Activated T-cell treated with anti-CD3 and anti-CD28 coated beads, Interleukin-2, amount 50 U/mL, for 1 hour (primary cell): Measurements from ENCODE around the gene B3GLCT.
"Not testable (repeated sequence)": the region's sequence is repeated elsewhere in the genome, so short reads cannot be mapped to it uniquely, and the experiment has no call there.

Source experiments
- DNase-seq: peaks from one replicate; pipeline ENCODE4 v3.0.0-alpha.2; 2020

The B3GLCT gene

DNA sequence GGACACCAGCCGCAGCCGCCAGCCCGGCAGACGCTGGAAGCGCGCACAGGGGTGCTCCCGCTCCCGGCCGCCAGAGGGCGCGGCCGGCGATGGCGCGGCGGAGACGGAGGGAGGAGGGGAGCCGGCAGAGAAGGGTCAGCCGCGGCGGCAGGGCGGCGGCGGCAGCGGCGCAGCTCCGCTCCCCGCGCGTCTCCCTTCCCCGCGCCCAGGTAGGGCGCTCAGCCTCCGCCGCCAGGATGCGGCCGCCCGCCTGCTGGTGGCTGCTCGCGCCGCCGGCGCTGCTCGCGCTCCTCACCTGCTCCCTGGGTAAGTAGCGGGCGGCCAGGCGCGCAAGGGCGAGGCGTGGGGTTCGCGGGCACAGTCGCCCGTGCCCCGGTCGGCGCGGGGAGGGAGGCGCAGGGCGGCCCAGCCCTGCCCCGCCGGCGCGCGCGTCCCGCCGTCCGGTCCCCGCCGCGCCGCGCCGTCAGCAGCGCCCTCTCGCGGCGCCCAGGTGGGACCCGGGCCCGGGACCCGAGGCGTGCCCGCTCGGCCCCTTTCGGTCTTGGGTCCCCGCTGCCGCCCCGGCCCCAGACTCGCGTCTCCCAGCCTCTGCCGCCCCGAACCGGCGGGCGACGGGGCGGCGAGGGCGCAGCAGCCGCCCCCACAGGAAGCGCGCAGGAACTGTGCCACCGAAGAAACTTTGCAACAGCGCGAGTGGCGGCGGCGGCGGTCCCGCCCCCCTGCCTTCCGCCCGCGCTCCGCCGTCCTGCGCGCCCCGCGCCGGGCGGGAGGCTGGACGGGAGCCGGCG lies at the start of gene B3GLCT:
TSS of gene B3GLCT (plus strand) at position 127 of the 788 bp plus-strand sequence. CDS start at position 237, 110 bp downstream.
- DNase-seq: peak; percentile 87

DNA sequence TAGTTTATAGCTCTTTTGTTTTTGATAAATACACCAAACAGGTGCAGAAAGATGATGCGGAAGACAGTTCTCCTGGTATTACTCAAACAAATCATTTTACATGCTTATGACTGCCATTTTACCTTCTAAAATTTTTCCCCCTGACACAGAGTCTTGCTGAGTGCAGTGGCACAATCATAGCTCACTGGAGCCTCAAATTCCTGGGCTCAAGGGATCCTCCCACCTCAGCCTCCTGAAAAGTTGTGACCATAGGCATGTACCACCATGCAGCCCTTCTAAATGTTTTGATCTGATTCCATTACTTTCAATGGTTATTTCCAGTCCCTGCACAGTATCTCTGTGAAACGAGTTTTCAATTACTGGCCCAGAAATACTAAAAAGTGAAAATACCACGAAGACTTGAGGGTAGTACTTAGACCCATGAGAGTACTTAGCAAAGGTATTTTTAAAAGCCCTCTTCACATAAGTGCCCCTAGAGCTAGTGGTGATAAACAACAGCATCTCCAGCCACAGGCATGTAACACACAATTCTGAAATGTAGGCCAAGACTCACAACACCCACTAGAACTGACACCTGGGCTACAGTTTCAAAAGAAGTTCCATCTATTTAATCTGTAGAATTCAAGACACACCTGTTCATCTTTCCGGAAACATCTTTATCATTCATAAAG lies 49.3 kb upstream of the B3GLCT start:
- DNase-seq: no peak

DNA sequence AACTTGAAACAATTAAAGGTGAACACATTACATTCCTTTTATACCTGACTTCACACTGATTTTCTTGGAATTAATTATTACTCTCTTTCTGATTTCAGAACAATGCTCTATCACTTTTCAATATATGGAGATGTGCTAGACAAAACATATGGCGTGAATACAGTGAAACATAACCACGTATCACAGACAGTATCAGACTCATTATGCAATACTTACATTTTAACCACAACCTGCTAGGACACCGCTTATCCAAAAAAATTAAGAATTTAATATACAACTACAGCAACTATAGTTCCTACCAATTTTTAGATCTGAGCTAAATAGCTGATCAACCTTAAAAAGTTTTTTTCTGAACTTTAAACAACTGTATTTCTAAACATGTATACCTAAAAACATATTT lies 47.9 kb upstream of the B3GLCT start:
- DNase-seq: no peak

DNA sequence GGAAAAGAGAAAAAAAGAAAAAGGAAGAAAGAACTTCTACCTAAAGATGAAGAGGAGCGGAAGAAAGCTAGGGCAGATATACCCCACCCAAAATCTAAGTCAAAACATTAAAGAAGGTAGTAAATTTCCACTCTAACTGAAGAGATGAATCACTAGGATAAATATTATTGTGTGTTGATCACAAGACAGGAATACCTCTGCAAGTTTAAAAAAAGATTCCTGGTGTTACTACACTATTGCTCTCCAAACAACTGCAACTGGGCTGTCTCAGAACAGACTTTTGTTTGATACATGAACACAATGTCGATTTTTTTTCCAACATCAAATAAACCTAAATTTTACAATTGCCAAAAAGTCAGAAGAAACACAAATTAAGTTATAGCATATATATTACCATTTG lies 44.8 kb upstream of the B3GLCT start:
- no peak for DNase-seq

DNA sequence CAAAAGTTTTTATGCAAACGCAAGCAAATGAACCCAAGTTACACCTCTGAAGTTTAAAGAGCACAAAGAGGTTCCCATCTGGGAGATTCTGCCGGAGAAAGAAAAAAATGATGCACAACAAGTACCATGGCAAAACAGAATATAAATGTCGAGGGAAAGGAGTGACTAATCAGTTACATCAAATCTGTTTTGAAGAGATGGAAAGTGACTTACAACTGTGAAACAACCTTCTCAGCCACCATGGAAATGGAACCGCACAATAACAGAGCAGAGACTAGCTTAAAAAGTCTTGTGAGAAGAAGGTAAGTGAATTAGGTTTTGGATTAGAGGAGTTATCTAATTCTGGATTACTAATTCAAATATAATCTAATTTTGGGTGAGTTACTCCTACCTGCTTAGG lies 40.5 kb upstream of the B3GLCT start:
- DNase-seq: no peak

DNA sequence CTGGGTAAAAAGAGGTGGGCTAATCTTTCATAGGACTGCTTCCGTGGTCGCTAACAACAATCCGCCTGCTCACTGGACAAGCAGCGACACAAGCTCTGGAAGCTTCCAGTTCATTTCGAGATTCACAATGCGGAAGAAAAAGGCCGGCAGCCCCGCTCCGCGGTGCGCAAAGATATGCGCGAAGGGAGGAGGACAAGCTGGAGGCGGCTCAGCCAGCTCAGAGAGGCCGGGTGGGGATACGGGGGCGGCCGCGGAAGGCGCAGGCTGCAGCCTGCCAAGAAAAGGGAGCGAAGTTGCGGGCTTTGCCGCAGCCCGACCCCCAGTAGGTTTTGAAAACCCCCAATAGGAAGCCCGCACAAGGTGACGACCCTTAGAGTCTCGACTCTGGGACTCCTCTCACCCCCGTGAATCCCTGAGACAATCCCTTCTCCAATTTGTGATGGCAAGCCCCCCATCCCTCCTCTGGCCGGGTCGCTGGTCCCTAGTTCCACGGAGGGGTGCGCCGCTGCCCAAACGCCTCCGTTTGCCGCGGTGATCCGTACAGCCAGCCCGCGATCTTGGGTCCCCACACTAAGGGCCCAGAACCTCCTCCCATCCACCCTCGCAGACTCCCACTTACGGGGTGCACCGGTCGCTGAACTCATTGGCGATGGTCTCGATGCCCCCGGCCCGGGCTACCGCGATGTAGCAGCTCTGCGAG lies 38.8 kb upstream of the B3GLCT start:
- DNase-seq: peak; percentile 61

DNA sequence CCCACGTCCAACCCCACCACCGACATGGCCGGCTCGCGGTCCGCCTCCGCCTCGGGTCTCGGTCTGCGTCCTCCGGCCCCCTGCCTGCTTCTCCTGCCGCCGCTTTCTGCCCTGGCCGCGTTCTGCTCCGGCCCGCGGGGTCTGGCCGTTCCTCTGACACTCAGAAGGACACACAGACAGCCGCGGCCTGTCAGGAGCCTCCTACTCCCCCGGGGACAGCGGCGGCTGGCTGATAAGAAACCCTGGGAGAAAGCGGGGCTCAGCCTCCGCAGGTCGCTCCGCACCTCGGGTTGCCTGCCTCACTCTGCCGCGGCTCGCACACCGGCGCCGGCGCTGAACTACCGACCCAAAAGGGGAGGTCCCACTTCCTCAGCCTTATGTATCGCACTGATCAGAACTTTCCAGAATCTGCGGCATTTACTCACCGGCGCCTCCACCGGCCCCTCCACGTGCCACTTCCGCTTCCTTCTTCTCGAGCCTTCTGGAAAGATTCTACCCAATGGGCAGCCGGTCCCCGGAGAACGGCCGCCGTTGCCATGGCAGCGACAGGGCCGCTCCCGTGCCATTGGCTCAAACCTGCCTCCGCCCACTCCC lies 38.1 kb upstream of the B3GLCT start, which contains the start of gene HSPH1:
TSS of gene HSPH1 (minus strand) at position 348 of the 594 bp plus-strand sequence. CDS start at position 26, 322 bp downstream.
- DNase-seq: no peak

DNA sequence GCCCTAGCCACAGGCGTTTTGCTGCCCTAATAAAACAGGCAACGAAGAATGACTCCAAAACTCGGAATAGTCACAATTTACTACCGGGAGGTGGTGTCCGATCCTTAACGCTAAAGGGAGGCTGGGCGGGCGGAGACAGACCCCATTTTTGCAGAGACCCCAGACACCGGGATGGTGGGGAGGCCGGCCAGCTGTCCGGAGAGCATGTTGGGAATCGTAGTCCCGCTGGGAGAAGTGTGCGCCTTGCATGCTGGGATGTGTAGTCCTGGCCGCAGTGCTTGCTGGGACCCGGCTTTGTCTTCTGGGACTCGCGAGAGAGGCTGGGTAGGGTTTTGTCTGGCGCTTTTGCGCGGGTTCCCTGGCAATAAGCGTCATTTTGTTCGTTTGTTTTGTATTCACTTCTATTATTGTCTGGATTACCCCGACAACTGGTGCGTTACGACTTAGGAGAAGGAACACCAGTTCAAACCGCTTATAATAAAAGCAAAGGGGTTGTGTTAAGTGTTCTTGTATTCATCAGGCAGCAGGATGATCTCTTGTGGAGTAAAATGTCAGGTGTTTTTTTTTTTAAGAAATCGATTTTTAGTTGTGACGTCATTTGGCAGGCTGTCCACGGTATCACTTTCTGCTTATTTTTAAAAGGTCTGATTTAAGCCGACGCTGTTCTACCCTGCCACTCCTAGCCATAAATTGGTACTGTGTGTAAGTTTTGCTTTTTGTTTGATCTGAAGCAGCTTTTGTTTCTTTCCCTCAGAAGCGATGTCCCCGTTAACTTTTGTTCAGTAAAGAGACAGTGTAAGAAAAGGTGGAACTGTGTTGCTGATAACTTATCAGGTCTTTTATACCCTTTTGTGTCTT lies 37.4 kb upstream of the B3GLCT start:
- DNase-seq: peak; percentile 97

DNA sequence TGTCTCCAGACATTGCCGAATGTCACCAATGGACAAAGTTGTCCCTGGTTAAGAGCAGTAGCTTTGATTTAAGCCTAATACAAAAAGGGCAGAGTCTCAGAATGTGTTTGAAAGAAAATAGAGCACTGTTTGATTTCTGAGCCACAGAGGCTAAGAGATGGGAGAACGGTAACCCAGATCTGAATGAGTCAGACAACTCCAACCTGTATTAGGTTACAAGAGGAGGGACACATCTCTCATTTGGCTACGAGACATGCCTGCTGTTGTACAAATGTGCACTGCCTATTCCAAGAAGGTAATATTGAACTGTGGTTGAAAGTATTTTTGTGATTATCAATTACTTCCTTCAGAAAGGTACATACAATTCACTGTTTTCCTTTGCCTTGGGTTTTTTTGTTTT lies 33.2 kb upstream of the B3GLCT start:
- DNase-seq: no peak

DNA sequence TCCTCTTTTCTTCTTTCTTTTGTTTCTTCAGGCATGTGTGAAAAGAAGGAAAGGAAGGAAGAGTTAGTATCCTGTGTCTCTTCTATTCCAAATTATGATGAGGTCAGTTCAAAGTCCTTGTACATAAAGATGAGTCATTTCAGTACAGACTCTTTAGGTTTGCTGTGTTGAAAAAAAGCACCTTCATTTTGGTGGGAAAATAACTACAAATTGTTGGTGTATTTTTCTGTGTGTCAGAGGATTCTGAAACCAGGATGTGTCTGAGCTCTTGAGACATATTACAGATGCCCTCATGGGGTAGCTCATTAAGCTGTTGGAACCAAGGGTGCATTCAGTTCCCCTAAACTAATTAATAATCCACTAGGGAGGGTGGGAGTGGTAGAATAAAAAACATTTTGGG lies 32.3 kb upstream of the B3GLCT start:
- DNase-seq: no peak

DNA sequence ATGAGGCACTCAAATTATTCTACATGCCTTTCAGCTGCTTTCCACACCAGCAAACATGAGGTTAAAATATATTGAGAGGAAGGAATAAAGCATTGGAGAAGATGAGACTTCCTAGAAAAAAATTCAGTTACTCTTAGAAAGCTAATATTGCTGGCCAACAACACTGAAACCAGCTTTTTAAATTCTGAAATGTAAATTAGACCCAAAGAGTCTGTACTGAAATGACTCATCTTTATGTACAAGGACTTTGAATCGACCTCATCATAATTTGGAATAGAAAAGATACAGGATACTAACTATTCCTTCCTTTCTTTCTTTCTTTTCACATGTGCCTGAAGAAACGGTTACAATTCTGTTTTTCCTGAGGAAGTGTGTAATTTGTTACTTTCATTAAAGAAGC lies 31.6 kb upstream of the B3GLCT start:
- DNase-seq: no peak

DNA sequence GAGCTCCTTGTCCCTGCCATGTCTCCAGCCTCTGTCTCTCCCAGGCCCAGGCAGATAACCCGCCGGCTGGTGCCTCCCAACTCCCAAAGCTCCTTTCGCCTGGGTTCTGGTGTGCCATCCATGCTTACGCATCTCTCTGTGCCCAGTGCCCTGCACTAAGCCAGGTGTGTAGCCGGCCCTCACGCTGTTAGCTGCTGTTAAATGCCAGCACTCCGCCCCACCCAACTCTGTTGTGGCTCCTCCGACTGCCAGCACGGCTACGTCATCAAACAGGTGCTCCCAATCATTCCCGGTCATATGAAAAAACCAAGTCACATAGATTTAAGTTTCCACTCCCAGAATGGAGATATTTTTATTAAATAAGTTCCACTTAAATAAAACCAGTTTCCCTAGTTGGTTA lies 31.0 kb upstream of the B3GLCT start:
- DNase-seq: no peak

DNA sequence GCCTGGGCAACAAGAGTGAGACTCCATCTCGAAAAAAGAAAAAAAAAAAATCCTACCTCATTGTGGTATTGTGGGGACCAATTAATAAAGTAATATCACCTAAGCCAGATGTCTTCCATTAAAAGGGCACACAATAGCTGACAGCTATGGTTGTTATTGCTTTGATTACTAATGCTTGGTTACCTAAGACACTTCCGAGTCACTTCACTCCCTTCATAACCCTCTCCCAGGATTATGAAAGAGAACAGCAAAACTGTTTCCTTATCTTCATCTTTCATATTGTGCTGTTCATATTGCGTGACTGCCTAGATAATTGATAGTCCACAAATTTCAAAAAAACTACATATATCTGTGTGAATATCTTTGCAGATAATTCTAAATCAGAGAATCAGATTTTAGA lies 27.8 kb upstream of the B3GLCT start:
- no peak for DNase-seq

DNA sequence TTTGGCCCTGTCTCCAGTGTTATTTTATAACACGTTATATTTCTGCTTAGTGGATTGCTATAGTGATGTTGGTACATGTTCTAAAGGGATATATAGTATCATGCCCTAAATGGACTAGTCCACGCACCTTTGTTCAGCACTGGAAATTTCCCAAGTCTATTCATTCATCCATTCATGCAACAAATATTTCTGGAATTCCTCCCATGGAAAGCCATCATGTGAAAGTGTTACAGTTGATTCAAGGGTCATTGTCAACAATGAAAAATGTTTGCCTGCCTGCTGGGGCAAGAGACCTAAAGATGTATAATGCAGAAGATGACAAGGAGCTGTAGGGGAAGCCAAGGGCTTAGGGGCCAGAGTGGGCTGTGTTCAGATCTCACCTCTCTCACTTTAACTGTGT lies 27.2 kb upstream of the B3GLCT start:
- no peak for DNase-seq

DNA sequence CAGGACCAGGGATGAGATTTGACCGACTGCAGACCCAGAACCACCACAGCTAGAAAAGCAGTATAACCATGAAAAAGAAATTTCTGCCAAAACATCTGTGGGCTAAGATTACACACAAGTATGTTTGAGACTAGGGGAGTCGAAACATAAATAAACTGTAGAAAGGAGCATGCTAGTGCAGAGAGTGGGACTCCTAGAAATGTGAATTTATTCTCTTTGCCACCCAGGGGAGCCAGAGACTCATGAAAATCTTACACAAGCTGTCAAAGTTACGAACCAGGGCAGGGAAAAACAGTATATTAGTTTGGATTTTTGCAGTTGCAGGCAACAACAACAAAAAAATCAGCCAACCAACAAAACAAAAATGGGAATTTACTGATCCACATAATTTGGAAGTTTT lies 25.8 kb upstream of the B3GLCT start:
- no peak for DNase-seq

DNA sequence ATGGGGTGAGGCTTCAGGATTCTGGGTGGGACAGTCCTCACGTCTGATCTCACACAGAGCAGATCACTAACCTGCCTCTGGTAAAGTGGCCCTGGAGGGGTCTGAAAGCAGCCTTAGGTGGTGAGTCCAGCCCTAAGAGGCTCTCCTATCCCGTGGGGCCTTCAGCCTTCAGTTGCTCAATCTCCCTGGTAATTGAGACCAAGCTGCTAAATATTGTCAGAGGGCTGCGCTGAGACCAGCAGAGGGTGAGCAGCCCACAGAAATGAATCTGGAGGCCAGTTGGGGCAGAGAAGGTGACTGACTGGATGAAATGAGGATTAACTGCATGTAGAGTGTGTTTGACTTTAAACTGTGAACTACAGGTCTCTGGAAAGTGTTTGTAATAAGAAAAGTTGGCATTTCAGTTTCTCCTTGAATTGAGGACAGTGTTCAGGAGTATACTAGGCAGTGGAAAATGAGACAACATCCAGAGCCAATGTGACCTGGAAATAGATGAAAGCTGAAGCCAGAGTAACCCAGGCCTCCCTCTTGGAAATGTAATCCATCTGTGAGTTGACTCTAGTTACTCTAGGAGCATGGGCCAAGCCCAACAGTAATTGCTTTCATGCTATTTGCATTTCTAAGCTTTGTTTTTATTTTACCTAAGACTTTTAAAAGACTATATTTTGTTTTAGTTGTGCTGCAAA lies 23.8 kb upstream of the B3GLCT start:
- no peak for DNase-seq

DNA sequence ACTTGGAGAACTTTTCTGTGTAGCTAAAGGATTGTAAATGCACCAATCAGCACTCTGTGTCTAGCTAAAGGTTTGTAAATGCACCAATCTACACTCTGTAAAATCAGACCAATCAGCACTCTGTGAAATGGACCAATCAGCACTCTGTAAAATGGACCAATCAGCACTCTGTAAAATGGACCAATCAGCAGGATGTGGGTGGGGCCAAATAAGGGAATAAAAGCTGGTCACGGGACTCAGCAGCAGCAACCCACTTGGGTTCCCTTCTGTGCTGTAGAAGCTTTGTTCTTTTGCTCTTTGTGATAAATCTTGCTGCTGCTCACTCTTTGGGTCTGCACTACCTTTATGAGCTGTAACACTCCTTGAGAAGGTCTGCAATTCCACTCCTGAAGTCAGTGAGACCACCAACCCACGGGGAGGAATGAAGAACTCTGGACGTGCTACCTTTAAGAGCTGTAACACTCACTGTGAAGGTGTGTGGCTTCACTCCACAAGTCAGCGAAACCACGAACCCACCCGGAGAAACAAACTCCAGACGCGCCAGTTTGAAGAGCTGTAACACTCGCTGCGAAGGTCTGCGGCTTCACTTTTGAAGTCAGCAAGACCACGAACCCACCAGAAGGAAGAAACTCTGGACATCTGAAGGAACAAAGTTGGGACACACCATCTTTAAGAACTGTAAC lies 21.8 kb upstream of the B3GLCT start:
- DNase-seq: not testable (repeated sequence)

DNA sequence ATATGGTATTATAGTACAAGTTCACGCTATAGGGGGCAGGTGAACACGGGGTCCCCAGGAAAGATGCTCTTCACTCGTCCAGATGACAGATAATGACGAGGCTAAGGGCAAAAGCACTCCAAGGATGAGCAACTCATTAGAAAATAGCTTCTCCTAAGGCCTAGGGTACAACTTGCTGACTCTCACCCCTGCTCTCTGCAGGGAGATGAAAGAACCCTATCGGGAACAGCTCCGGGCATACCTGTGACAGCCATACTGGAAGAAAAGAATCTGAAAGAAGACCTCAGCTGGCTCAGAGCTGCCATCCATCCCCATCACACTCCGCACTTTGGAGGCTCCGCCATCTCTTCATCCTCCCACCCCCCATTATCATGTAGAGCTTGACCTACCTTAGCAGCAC lies 20.5 kb upstream of the B3GLCT start:
- no peak for DNase-seq

DNA sequence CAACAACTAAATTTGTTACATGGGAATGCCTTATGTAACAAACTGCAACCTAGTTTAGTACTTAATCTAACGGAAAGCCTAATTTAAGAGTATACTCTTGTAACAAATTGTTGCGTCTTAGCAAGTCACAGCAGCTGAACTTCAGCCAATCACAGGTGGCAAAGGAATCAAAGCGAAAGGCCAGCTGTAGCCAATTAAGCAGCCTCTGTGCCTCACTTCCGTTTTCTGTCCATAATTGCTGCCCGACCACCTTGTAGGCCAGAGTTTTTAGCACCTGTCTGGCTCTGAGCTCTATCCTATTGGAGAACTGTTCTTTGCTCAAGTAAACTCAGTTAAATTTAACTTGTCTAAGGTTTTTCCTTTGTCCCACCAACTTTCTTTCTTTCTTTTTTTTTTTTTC lies 20.0 kb upstream of the B3GLCT start:
- no peak for DNase-seq

DNA sequence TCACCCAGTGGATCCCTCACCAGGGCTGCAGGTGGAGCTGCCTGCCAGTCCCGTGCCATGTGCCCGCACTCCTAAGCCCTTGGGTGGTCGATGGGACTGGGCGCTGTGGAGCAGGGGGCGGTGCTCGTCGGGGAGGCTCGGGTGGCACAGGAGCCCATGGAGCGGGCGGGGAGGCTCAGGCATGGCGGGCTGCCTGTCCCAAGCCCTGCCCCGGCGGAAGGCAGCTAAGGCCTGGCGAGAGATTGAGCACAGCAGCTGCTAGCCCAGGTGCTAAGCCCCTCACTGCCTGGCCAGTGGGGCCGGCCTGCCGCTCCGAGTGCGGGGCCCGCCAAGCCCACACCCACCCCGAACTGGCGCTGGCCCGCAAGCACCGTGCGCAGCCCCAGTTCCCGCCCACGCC lies 16.8 kb upstream of the B3GLCT start:
- no peak for DNase-seq

DNA sequence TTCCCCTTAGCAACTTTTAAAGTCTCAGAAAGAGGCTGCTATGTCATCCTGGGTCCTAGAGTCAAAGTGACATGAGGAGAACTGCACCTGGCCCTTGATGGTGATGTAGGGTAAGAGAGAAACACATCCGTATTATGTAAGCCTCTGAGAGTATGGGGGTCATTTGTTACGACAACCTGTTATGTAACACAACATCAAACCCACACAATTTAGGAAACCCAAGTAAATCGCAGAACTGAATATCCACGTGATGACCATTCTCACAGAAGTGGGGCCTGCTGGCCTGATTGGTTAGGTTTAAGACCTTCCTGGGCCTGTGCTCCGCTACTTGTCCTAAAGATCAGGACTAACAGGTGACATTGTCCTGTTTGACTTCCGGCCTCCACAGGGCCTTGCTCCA lies 15.3 kb upstream of the B3GLCT start:
- DNase-seq: no peak
